GM23338 (cell line): ENCODE results near the gene OR7G3.

ENCODE experiments used
- CREB1 ChIP-seq: fragments of 250-450 bp; sonication (Bioruptor Pico); IDR thresholded peaks from 2 replicates; pipeline ENCODE4 v1.5.0; 2020; ENCODE audit warnings: low read depth, mild to moderate bottlenecking, moderate library complexity
- EZH2 ChIP-seq: fragments of 200-600 bp; sonication (generic); IDR thresholded peaks from one replicate; pipeline ENCODE4 v1.8.0; 2017; ENCODE audit warnings: antibody characterized with exemption, mild to moderate bottlenecking, low read depth; ENCODE audit not compliant: unreplicated experiment
- EZH2phosphoT487 ChIP-seq: fragments of 200-600 bp; sonication (generic); IDR thresholded peaks from one replicate; pipeline ENCODE4 v1.8.1; 2018; ENCODE audit warnings: antibody characterized with exemption; ENCODE audit not compliant: unreplicated experiment
- JUNB ChIP-seq: IDR thresholded peaks from one replicate; pipeline ENCODE4 v1.6.1; 2016; ENCODE audit warnings: antibody characterized with exemption; ENCODE audit not compliant: unreplicated experiment
- NANOG ChIP-seq: IDR thresholded peaks from 2 replicates; pipeline ENCODE4 v1.6.1; 2016; ENCODE audit warnings: antibody characterized with exemption, borderline replicate concordance
- POLR2AphosphoS5 ChIP-seq: IDR thresholded peaks from 2 replicates; pipeline ENCODE4 v1.6.1; 2016; ENCODE audit warnings: antibody characterized with exemption, low read depth
- STAT1 ChIP-seq: IDR thresholded peaks from one replicate; pipeline ENCODE4 v1.6.1; 2016; ENCODE audit warnings: antibody characterized with exemption; ENCODE audit not compliant: unreplicated experiment
- ZNF114 ChIP-seq: fragments of 250-450 bp; sonication (Bioruptor Pico); IDR thresholded peaks from 2 replicates; pipeline ENCODE4 v1.5.0; 2020; ENCODE audit warnings: mild to moderate bottlenecking, moderate library complexity
- ZNF331 ChIP-seq: fragments of 250-450 bp; sonication (Bioruptor Pico); IDR thresholded peaks from 2 replicates; pipeline ENCODE4 v1.5.0; 2020; ENCODE audit warnings: low read depth, mild to moderate bottlenecking, moderate library complexity
- TF ChIP-seq, protein P1 (sequence below), 2 experiments: fragments of 200-600 bp in 1 of 2; sonication (generic) in 1 of 2; conservative IDR thresholded peaks; 2 replicates each; pipeline versions ENCODE4 v1.5.1 to v1.6.1; 2016 to 2017; ENCODE audit warnings: antibody characterized with exemption in 2 of 2, low read depth in 2 of 2, mild to moderate bottlenecking in 2 of 2, moderate library complexity in 1 of 2
- TF ChIP-seq, protein P2 (sequence below): IDR thresholded peaks from one replicate; pipeline ENCODE4 v1.6.1; 2018; ENCODE audit warnings: antibody characterized with exemption; ENCODE audit not compliant: unreplicated experiment
- TF ChIP-seq, protein P3 (sequence below): IDR thresholded peaks from 2 replicates; pipeline ENCODE4 v1.6.1; 2016; ENCODE audit warnings: antibody characterized with exemption

DNA sequence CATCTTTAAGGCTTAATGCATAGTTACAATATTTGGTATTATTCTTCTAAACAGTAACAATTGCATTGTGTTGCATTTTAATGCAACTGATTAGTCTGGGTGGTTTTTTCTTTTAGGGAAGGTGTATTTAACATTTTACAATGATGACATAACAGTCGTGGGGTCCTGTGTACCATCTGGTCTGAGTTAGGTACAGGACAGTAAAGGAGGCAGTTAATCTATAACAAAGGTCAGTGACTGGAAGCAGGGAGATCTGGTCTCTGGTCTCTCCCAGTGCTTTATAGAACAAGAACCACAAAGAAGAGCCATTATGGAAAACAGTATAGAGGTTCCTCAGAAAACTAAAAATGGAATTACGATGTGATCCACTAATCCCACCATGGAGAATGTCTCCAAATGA is 16.8 kb downstream of the OR7G3 start:
- TF ChIP-seq, protein P1, sequence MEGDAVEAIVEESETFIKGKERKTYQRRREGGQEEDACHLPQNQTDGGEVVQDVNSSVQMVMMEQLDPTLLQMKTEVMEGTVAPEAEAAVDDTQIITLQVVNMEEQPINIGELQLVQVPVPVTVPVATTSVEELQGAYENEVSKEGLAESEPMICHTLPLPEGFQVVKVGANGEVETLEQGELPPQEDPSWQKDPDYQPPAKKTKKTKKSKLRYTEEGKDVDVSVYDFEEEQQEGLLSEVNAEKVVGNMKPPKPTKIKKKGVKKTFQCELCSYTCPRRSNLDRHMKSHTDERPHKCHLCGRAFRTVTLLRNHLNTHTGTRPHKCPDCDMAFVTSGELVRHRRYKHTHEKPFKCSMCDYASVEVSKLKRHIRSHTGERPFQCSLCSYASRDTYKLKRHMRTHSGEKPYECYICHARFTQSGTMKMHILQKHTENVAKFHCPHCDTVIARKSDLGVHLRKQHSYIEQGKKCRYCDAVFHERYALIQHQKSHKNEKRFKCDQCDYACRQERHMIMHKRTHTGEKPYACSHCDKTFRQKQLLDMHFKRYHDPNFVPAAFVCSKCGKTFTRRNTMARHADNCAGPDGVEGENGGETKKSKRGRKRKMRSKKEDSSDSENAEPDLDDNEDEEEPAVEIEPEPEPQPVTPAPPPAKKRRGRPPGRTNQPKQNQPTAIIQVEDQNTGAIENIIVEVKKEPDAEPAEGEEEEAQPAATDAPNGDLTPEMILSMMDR (conservative IDR thresholded peaks at IDR 0.05; ENCODE audit: low read depth in 2 of 2), result no peak
- TF ChIP-seq JUNB, result no peak
- no peak for TF ChIP-seq ZNF114 (CRISPR knock-in tag)
- TF ChIP-seq EZH2phosphoT487, result no peak
- no peak for TF ChIP-seq EZH2
- TF ChIP-seq, protein P2, sequence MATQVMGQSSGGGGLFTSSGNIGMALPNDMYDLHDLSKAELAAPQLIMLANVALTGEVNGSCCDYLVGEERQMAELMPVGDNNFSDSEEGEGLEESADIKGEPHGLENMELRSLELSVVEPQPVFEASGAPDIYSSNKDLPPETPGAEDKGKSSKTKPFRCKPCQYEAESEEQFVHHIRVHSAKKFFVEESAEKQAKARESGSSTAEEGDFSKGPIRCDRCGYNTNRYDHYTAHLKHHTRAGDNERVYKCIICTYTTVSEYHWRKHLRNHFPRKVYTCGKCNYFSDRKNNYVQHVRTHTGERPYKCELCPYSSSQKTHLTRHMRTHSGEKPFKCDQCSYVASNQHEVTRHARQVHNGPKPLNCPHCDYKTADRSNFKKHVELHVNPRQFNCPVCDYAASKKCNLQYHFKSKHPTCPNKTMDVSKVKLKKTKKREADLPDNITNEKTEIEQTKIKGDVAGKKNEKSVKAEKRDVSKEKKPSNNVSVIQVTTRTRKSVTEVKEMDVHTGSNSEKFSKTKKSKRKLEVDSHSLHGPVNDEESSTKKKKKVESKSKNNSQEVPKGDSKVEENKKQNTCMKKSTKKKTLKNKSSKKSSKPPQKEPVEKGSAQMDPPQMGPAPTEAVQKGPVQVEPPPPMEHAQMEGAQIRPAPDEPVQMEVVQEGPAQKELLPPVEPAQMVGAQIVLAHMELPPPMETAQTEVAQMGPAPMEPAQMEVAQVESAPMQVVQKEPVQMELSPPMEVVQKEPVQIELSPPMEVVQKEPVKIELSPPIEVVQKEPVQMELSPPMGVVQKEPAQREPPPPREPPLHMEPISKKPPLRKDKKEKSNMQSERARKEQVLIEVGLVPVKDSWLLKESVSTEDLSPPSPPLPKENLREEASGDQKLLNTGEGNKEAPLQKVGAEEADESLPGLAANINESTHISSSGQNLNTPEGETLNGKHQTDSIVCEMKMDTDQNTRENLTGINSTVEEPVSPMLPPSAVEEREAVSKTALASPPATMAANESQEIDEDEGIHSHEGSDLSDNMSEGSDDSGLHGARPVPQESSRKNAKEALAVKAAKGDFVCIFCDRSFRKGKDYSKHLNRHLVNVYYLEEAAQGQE, result no peak
- TF ChIP-seq NANOG, result no peak
- no peak for TF ChIP-seq POLR2AphosphoS5
- TF ChIP-seq CREB1 (CRISPR knock-in tag), result no peak
- TF ChIP-seq STAT1, result no peak
- TF ChIP-seq, protein P3, sequence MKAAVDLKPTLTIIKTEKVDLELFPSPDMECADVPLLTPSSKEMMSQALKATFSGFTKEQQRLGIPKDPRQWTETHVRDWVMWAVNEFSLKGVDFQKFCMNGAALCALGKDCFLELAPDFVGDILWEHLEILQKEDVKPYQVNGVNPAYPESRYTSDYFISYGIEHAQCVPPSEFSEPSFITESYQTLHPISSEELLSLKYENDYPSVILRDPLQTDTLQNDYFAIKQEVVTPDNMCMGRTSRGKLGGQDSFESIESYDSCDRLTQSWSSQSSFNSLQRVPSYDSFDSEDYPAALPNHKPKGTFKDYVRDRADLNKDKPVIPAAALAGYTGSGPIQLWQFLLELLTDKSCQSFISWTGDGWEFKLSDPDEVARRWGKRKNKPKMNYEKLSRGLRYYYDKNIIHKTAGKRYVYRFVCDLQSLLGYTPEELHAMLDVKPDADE, result no peak
- TF ChIP-seq ZNF331 (CRISPR knock-in tag), result no peak
